ENCODE data around the gene SLC16A7. TPM values are rescaled to one million over a fixed set of nuclear protein-coding genes. Genes with fewer than 3 reads are reported as not detected.

Gene SLC16A7
- total RNA-seq, 4 donors from 2014 or later = 0.80 to 29.9 (median 12.3) TPM

DNA sequence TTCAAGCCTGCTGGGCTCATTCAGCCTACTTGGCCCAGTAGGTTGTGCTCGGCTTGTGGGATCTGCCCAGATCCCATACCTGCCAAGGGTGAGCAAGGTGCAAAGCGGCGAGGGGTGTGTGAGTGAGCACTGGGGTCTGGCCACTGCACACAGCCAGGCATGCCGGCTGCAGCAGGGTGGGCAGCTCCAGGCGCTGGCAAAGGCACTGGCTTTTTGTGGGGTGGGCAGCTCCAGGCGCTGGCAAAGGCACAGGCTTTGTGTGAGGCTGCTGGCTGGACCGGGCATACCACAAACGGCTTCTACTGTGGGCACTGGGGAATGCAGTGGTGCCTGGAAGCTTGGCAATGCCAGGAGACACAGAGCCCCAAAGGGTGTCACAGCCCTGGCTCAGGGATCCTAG lies 137.4 kb downstream of the SLC16A7 start:
- H3K27ac ChIP-seq = no peak overlapping the region
- 91% methylated on average over 8 of the region's 8 CpGs; no CpG with 5 or more reads in 1 of the 2 donors for WGBS, 2 donors (ENCODE audit: low coverage in 1 of 2)
- TF ChIP-seq, protein P1, sequence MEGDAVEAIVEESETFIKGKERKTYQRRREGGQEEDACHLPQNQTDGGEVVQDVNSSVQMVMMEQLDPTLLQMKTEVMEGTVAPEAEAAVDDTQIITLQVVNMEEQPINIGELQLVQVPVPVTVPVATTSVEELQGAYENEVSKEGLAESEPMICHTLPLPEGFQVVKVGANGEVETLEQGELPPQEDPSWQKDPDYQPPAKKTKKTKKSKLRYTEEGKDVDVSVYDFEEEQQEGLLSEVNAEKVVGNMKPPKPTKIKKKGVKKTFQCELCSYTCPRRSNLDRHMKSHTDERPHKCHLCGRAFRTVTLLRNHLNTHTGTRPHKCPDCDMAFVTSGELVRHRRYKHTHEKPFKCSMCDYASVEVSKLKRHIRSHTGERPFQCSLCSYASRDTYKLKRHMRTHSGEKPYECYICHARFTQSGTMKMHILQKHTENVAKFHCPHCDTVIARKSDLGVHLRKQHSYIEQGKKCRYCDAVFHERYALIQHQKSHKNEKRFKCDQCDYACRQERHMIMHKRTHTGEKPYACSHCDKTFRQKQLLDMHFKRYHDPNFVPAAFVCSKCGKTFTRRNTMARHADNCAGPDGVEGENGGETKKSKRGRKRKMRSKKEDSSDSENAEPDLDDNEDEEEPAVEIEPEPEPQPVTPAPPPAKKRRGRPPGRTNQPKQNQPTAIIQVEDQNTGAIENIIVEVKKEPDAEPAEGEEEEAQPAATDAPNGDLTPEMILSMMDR (IDR thresholded peaks at IDR 0.05) = no peak
- TF ChIP-seq POLR2A (IDR thresholded peaks at IDR 0.05) (no peak), EP300 (IDR thresholded peaks at IDR 0.05; ENCODE audit: low read depth) (no peak)
- peaks cover 0 to 3% (median 0%) of the 10 kb centered on the region in 4 donors for H3K4me1 ChIP-seq
- DNase-seq = no peak
- no peaks in the 10 kb centered on the region for H3K36me3 ChIP-seq
- in situ Hi-C loops (cut with MboI; ENCODE audit: low pct_ligation_motif_present in 1 of 4, low pct_unique_long_range_greater_than_20kb in 1 of 4, low sequenced_read_pairs in 3 of 4) (no loop called here), intact Hi-C loops (cut with DNase I; ENCODE audit: low total_unique reads) (no loop called here)
- H3K9me3 ChIP-seq = no peaks in the 10 kb centered on the region
- H3K27me3 ChIP-seq = no peaks in the 10 kb centered on the region
- H3K4me3 ChIP-seq = no peak overlapping the region

DNA sequence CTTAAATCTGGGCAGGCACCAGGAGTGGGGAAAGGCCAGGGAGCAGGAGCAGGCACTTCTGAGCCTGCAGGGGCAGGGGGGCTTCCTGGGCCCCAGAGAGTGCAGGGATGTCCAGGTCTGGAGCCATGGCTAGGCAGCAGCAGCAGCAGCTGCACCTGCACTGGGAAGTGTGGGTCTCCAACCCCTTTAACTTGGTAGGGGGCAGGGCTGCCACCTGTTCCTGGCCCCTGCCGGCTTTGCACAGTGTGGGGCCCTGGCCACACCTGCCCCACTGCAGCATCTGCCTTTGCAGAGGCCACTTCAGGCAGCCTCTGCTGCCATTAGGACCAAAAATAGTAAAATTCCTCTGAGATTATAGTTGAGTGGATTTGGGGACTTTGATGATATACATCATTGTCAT lies 138.5 kb downstream of the SLC16A7 start:
- intact Hi-C loops (cut with DNase I; ENCODE audit: low total_unique reads) = no loop called here
- Histone ChIP-seq H3K4me3 (no peak overlapping the region), H3K27ac (no peak overlapping the region), H3K9me3 (no peaks in the 10 kb centered on the region), H3K36me3 (no peaks in the 10 kb centered on the region), H3K27me3 (no peaks in the 10 kb centered on the region), H3K4me1 (peaks cover 0 to 3% (median 0%) of the 10 kb centered on the region in 4 donors)
- TF ChIP-seq EP300 (IDR thresholded peaks at IDR 0.05; ENCODE audit: low read depth) (no peak), POLR2AphosphoS5 (IDR thresholded peaks at IDR 0.05) (no peak), POLR2A (IDR thresholded peaks at IDR 0.05) (no peak)
- TF ChIP-seq, protein P1 (IDR thresholded peaks at IDR 0.05) = no peak
- DNase-seq = no peak
- in situ Hi-C loops (cut with MboI; ENCODE audit: low pct_ligation_motif_present in 1 of 4, low pct_unique_long_range_greater_than_20kb in 1 of 4, low sequenced_read_pairs in 3 of 4) = no loop called here
- 60% methylated on average over 1 of the region's 1 CpG; no CpG with 5 or more reads in 1 of the 2 donors for WGBS, 2 donors (ENCODE audit: low coverage in 1 of 2)

DNA sequence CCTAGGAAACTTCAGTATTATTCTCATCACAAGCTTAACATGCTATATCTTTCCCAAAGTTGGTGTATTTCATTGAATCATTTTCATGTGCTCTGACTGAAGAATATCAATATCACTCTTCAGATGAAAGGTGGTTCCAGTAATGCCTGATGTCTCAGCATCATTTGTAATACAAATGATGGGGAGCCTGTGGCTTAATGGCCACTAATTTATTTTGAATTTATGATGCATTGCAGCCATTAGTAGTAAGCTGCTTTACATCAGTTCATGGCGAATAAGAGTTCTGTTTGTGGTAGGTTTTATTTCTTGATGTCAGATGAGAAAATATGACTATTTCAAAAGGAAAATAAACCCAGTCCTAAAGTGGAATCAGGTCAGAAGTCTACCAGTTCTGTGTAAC lies 139.4 kb downstream of the SLC16A7 start:
- Histone ChIP-seq H3K27me3 (no peaks in the 10 kb centered on the region), H3K36me3 (no peaks in the 10 kb centered on the region), H3K4me3 (no peak overlapping the region), H3K27ac (no peak overlapping the region), H3K9me3 (no peaks in the 10 kb centered on the region), H3K4me1 (peaks cover 0 to 3% (median 0%) of the 10 kb centered on the region in 4 donors)
- in situ Hi-C loops (cut with MboI; ENCODE audit: low pct_ligation_motif_present in 1 of 4, low pct_unique_long_range_greater_than_20kb in 1 of 4, low sequenced_read_pairs in 3 of 4) (no loop called here), intact Hi-C loops (cut with DNase I; ENCODE audit: low total_unique reads) (no loop called here)
- WGBS, 2 donors (ENCODE audit: low coverage in 1 of 2) = 85% methylated on average over 1 of the region's 1 CpG; no CpG with 5 or more reads in 1 of the 2 donors
- DNase-seq = no peak
- TF ChIP-seq POLR2A (IDR thresholded peaks at IDR 0.05) = no peak
- TF ChIP-seq, protein P1 (IDR thresholded peaks at IDR 0.05) = no peak
- no peak for TF ChIP-seq POLR2AphosphoS5 (IDR thresholded peaks at IDR 0.05)
- TF ChIP-seq EP300 (IDR thresholded peaks at IDR 0.05; ENCODE audit: low read depth) = no peak

DNA sequence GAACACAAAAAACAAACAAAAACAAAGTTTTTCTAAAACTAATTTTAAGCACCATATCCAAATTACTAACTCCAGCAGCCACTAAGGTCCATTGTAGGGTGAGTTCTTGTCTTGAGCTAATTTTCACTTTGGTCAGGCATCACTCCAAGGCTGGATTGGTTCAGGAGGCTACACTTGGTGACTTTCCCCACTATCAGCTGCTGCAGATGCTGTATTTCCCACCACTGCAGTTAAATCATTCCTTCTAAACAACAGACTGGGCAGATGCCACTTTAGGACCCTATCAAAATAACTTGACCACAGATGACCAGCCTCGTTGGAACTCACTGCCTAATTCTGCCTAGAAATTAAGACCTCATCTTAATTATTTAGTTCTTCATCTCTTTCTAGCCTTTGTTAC lies 140.5 kb downstream of the SLC16A7 start:
- intact Hi-C loops (cut with DNase I; ENCODE audit: low total_unique reads) (no loop called here), in situ Hi-C loops (cut with MboI; ENCODE audit: low pct_ligation_motif_present in 1 of 4, low pct_unique_long_range_greater_than_20kb in 1 of 4, low sequenced_read_pairs in 3 of 4) (no loop called here)
- TF ChIP-seq POLR2A (IDR thresholded peaks at IDR 0.05) = no peak
- TF ChIP-seq, protein P1 (IDR thresholded peaks at IDR 0.05) = no peak
- no peak for TF ChIP-seq EP300 (IDR thresholded peaks at IDR 0.05; ENCODE audit: low read depth)
- TF ChIP-seq POLR2AphosphoS5 (IDR thresholded peaks at IDR 0.05) = no peak
- H3K4me3 ChIP-seq = no peak overlapping the region
- DNase-seq = no peak
- H3K27me3 ChIP-seq = no peaks in the 10 kb centered on the region
- H3K9me3 ChIP-seq = no peaks in the 10 kb centered on the region
- no peak overlapping the region for H3K27ac ChIP-seq
- H3K36me3 ChIP-seq = no peaks in the 10 kb centered on the region
- H3K4me1 ChIP-seq = peaks cover 0 to 3% (median 0%) of the 10 kb centered on the region in 4 donors
- WGBS, 2 donors (ENCODE audit: low coverage in 1 of 2) = 53 to 67% methylated on average over 1 of the region's 1 CpG
